GM12878 (cell line): ENCODE results near the gene ASTN1. TPM values are rescaled to one million over a fixed set of nuclear protein-coding genes. Genes with fewer than 3 reads are reported as not detected.

Source experiments
- E4F1 ChIP-seq: fragments of 450-650 bp; IDR thresholded peaks from 2 replicates; pipeline ENCODE4 v1.6.1; 2018; ENCODE audit warnings: borderline replicate concordance, mild to moderate bottlenecking; ENCODE audit not compliant: partially characterized antibody
- ESRRA ChIP-seq: IDR thresholded peaks from 2 replicates; pipeline ENCODE4 v1.6.1; 2012; ENCODE audit warnings: mild to moderate bottlenecking, low read length, improper control_type of control experiment
- RELB ChIP-seq: fragments of 450-650 bp; IDR thresholded peaks from 2 replicates; pipeline ENCODE4 v1.6.1; 2017; ENCODE audit warnings: low read depth, mild to moderate bottlenecking, moderate library complexity
- REST ChIP-seq: IDR thresholded peaks from 2 replicates; pipeline ENCODE4 v1.6.1; 2012; ENCODE audit warnings: mild to moderate bottlenecking, low read depth, low read length
- TCF7 ChIP-seq: IDR thresholded peaks from 2 replicates; pipeline ENCODE4 v1.6.1; 2014; ENCODE audit warnings: antibody characterized with exemption, borderline replicate concordance
- ZNF24 ChIP-seq: fragments of 450-650 bp; IDR thresholded peaks from 2 replicates; pipeline ENCODE4 v1.6.1; 2017; ENCODE audit warnings: antibody characterized with exemption, mild to moderate bottlenecking
- polyA plus RNA-seq, 11 experiments: library from polyadenylated mRNA; depleted of rRNA in 4 of 11; unstranded in 6 of 11; stranded (reverse) in 5 of 11; fragments of >200 nt; fragmentation: Nextera tagmentation in 4 of 11; fragmentation: Illumina TruSeq in 1 of 11; extraction: Ambion mirVana in 4 of 11; extraction: Trizol in 1 of 11; gene quantifications; 1 replicate in 1 of 11; 2 replicates in 10 of 11; pipeline versions ENCODE4 v1.2.1 to v1.2.3, GENCODE V29; 2011 to 2016; ENCODE audit warnings: inconsistent platforms in 2 of 11, missing spikeins in 2 of 11, low read depth in 1 of 11
- total RNA-seq, 4 experiments: library from RNA; depleted of rRNA in 3 of 4; stranded (reverse); fragments of >200 nt in 3 of 4; fragmentation: Illumina TruSeq in 1 of 4; extraction: Trizol in 1 of 4; gene quantifications; 2 replicates each; pipeline versions ENCODE4 v1.2.1 to v1.2.3, GENCODE V29; 2013 to 2021

ASTN1 gene
- total and polyA plus RNA-seq, 10 of the 15 experiments (the other 5 are each of a cell fraction or from before 2014, with no cell fraction given) = 0.04 TPM; not detected in 9

GRCh38 chr1:177135250-177135649 lies 29.3 kb downstream of the ASTN1 start (continued):
- TF ChIP-seq ESRRA = no peak
- no peak for TF ChIP-seq ZNF24
- TF ChIP-seq TCF7 = no peak
- TF ChIP-seq REST = no peak
- TF ChIP-seq RELB = no peak
- TF ChIP-seq E4F1 = no peak
